H1 (cell line): Measurements from ENCODE around the gene UXT. TPM values are rescaled to one million over a fixed set of nuclear protein-coding genes. Genes with fewer than 3 reads are reported as not detected.

Source experiments
- CTCF ChIA-PET: fragments of 300-600 bp; sonication (Branson Sonifier 250); formaldehyde crosslinking; loops from one replicate; lab custom pipeline; 2021; ENCODE audit not compliant: partially characterized antibody; lab: Charles Lee
- POLR2A ChIA-PET: fragments of 300-600 bp; sonication (Branson Sonifier 250); formaldehyde crosslinking; loops from one replicate; lab custom pipeline; 2021; ENCODE audit warnings: inconsistent platforms; ENCODE audit not compliant: partially characterized antibody; lab: Charles Lee
- DNase-seq, 2 experiments: peaks; one replicate each; pipeline versions ENCODE4 v3.0.0 to v3.0.0-alpha.2; 2010 to 2022; ENCODE audit warnings: low spot score in 2 of 2, low read depth in 1 of 2, mixed read lengths in 1 of 2
- FAIRE-seq: peaks from 2 replicates; lab custom pipeline; 2011; peaks lifted over from hg19 to GRCh38; lab: Jason Lieb, UNC
- H2AFZ ChIP-seq: 2 replicates; pipeline ENCODE4 v1.8.1; 2012; ENCODE audit warnings: low read length, inconsistent platforms
- H2AK5ac ChIP-seq: 2 replicates; pipeline ENCODE4 v1.6.1; 2013; ENCODE audit warnings: low read depth, low read length
- H2BK120ac ChIP-seq: replicated peaks from 2 replicates; pipeline ENCODE3; 2013; ENCODE audit warnings: low read depth, low read length, inconsistent platforms
- H2BK12ac ChIP-seq: 2 replicates; pipeline ENCODE4 v1.6.1; 2013; ENCODE audit warnings: low read depth, low read length
- H2BK15ac ChIP-seq: 2 replicates; pipeline ENCODE4 v1.6.1; 2013; ENCODE audit warnings: low read length
- H2BK20ac ChIP-seq: 2 replicates; pipeline ENCODE4 v1.6.1; 2013; ENCODE audit warnings: low read length
- H2BK5ac ChIP-seq: 2 replicates; pipeline ENCODE4 v1.6.1; 2013; ENCODE audit warnings: low read depth, low read length
- H3K14ac ChIP-seq: 2 replicates; pipeline ENCODE4 v1.6.1; 2013; ENCODE audit warnings: inconsistent platforms; ENCODE audit not compliant: insufficient read length
- H3K18ac ChIP-seq: 2 replicates; pipeline ENCODE4 v1.6.1; 2013; ENCODE audit warnings: low read length; ENCODE audit errors: extremely low read depth
- H3K23ac ChIP-seq: 2 replicates; pipeline ENCODE4 v1.6.1; 2013; ENCODE audit warnings: inconsistent platforms; ENCODE audit not compliant: insufficient read length
- H3K23me2 ChIP-seq: 2 replicates; pipeline ENCODE4 v1.6.1; 2013; ENCODE audit warnings: low read depth, low read length
- H3K27ac ChIP-seq: 2 replicates; pipeline ENCODE4 v1.6.1; 2011; ENCODE audit warnings: low read depth, low read length, inconsistent platforms
- H3K27me3 ChIP-seq, 4 experiments: replicated peaks in 1 of 4; 1 replicate in 1 of 4; 2 replicates in 3 of 4; pipeline versions ENCODE4 v1.6.1 to v1.8.1; 2011 to 2013; ENCODE audit warnings: low read length in 3 of 4, mild to moderate bottlenecking in 3 of 4, inconsistent platforms in 2 of 4, mixed read lengths in 2 of 4, moderate library complexity in 1 of 4; ENCODE audit not compliant: control insufficient read depth in 3 of 4, insufficient read depth in 3 of 4; ENCODE audit errors: extremely low read depth in 1 of 4
- H3K36me3 ChIP-seq, 4 experiments: 2 replicates each; pipeline versions ENCODE4 v1.6.1 to v1.8.1; 2011 to 2013; ENCODE audit warnings: mild to moderate bottlenecking in 4 of 4, low read length in 3 of 4, moderate library complexity in 2 of 4, control low read depth in 1 of 4, inconsistent platforms in 1 of 4; ENCODE audit not compliant: insufficient read depth in 4 of 4, control insufficient read depth in 2 of 4
- H3K4ac ChIP-seq: replicated peaks from 2 replicates; pipeline ENCODE3; 2013; ENCODE audit warnings: low read length, low read depth, mixed read lengths, inconsistent platforms; ENCODE audit not compliant: insufficient read length
- H3K4me1 ChIP-seq, 4 experiments: replicated peaks in 1 of 4; 1 replicate in 1 of 4; 2 replicates in 3 of 4; pipeline versions ENCODE4 v1.6.1 to v1.8.1; 2011 to 2013; ENCODE audit warnings: low read length in 3 of 4, inconsistent platforms in 2 of 4, mixed read lengths in 1 of 4; ENCODE audit not compliant: insufficient read depth in 4 of 4, control insufficient read depth in 3 of 4
- H3K4me2 ChIP-seq, 2 experiments: 2 replicates each; pipeline versions ENCODE4 v1.6.1 to v1.8.1; 2011 to 2013; ENCODE audit warnings: low read depth in 2 of 2, low read length in 2 of 2, control low read depth in 1 of 2, inconsistent platforms in 1 of 2, mild to moderate bottlenecking in 1 of 2; ENCODE audit not compliant: insufficient read depth in 1 of 2
- H3K4me3 ChIP-seq, 4 experiments: fragments of 200-600, 300-600 bp in 1 of 4; sonication (generic), shearing (Covaris generic), sonication (Bioruptor Twin) in 1 of 4; 2 replicates each; pipeline versions ENCODE4 v1.5.1 to v1.8.1; 2011 to 2016; ENCODE audit warnings: low read length in 4 of 4, low read depth in 3 of 4, control low read depth in 2 of 4, inconsistent platforms in 2 of 4, mild to moderate bottlenecking in 2 of 4, mixed read lengths in 1 of 4, moderate library complexity in 1 of 4; ENCODE audit not compliant: insufficient read depth in 2 of 4; ENCODE audit errors: extremely low read depth in 1 of 4
- H3K56ac ChIP-seq: replicated peaks from 2 replicates; pipeline ENCODE3; 2013; ENCODE audit warnings: low read depth, mild to moderate bottlenecking, mixed read lengths, low read length, inconsistent platforms; ENCODE audit not compliant: insufficient read length
- H3K79me1 ChIP-seq: 2 replicates; pipeline ENCODE4 v1.6.1; 2013; ENCODE audit warnings: low read depth, low read length, control low read depth
- H3K79me2 ChIP-seq, 2 experiments: 2 replicates each; pipeline versions ENCODE4 v1.6.1 to v1.8.1; 2012 to 2013; ENCODE audit warnings: low read length in 2 of 2, mild to moderate bottlenecking in 2 of 2, inconsistent platforms in 1 of 2; ENCODE audit not compliant: insufficient read depth in 2 of 2, control insufficient read depth in 1 of 2
- H3K9ac ChIP-seq, 4 experiments: replicated peaks in 1 of 4; 1 replicate in 1 of 4; 2 replicates in 3 of 4; pipeline versions ENCODE4 v1.6.1 to v1.8.1; 2011 to 2013; ENCODE audit warnings: low read depth in 3 of 4, low read length in 3 of 4, control low read depth in 2 of 4, mild to moderate bottlenecking in 2 of 4, moderate library complexity in 2 of 4, inconsistent platforms in 1 of 4; ENCODE audit errors: extremely low read depth in 1 of 4
- H3K9me3 ChIP-seq, 2 experiments: 2 replicates each; pipeline versions ENCODE4 v1.6.1 to v1.8.1; 2012 to 2013; ENCODE audit warnings: mild to moderate bottlenecking in 2 of 2, moderate library complexity in 2 of 2, control low read depth in 1 of 2, inconsistent platforms in 1 of 2, low read depth in 1 of 2, low read length in 1 of 2, mixed read lengths in 1 of 2; ENCODE audit not compliant: insufficient read depth in 2 of 2
- H4K20me1 ChIP-seq, 2 experiments: replicated peaks in 1 of 2; 2 replicates each; pipeline versions ENCODE3 to v1.8.1; 2011 to 2013; ENCODE audit warnings: inconsistent platforms in 2 of 2, low read length in 2 of 2, mild to moderate bottlenecking in 1 of 2; ENCODE audit not compliant: insufficient read depth in 2 of 2, control insufficient read depth in 1 of 2
- H4K5ac ChIP-seq: 2 replicates; pipeline ENCODE4 v1.6.1; 2013; ENCODE audit warnings: low read length, low read depth, mixed read lengths, inconsistent platforms; ENCODE audit not compliant: insufficient read length
- H4K8ac ChIP-seq: 2 replicates; pipeline ENCODE4 v1.8.0; 2013; ENCODE audit warnings: mild to moderate bottlenecking, moderate library complexity, low read length, inconsistent platforms; ENCODE audit not compliant: insufficient read depth; ENCODE audit errors: extremely low read depth
- H4K91ac ChIP-seq: replicated peaks from 2 replicates; pipeline ENCODE3; 2013; ENCODE audit warnings: low read length, mixed read lengths, inconsistent platforms; ENCODE audit not compliant: insufficient read length
- BRCA1 ChIP-seq: IDR thresholded peaks from 2 replicates; pipeline ENCODE4 v1.6.1; 2012; ENCODE audit warnings: low read depth, low read length, improper control_type of control experiment
- E2F6 ChIP-seq: IDR thresholded peaks from 2 replicates; pipeline ENCODE4 v1.6.1; 2012; ENCODE audit warnings: inconsistent platforms
- HDAC6 ChIP-seq: IDR thresholded peaks from one replicate; pipeline ENCODE4 v1.7.1; 2012; ENCODE audit warnings: low read depth, mild to moderate bottlenecking, inconsistent platforms, low read length, moderate library complexity
- JUN ChIP-seq: IDR thresholded peaks from 2 replicates; pipeline ENCODE4 v1.6.1; 2011; ENCODE audit warnings: low read depth, mild to moderate bottlenecking, improper control_type of control experiment, low read length
- PHF8 ChIP-seq: fragments of 200-600 bp; sonication (generic); conservative IDR thresholded peaks from 2 replicates; pipeline ENCODE4 v1.7.1; 2012; ENCODE audit warnings: low read depth, mild to moderate bottlenecking, inconsistent platforms, low read length, moderate library complexity
- RNF2 ChIP-seq: fragments of 200-900, 300-1000 bp; sonication (generic); IDR thresholded peaks from 2 replicates; pipeline ENCODE4 v1.7.1; 2016; ENCODE audit warnings: borderline replicate concordance, low read depth, mild to moderate bottlenecking, antibody characterized with exemption, low read length; ENCODE audit not compliant: poor library complexity, severe bottlenecking; ENCODE audit errors: missing control alignments
- SP1 ChIP-seq: IDR thresholded peaks from 2 replicates; pipeline ENCODE4 v1.6.1; 2011; ENCODE audit warnings: low read depth, low read length
- SP4 ChIP-seq: IDR thresholded peaks from 2 replicates; pipeline ENCODE4 v1.6.1; 2012; ENCODE audit warnings: low read length, inconsistent platforms
- TEAD4 ChIP-seq: IDR thresholded peaks from 2 replicates; pipeline ENCODE4 v1.6.1; 2012; ENCODE audit warnings: low read depth, low read length, inconsistent platforms, mixed read lengths
- USF2 ChIP-seq: IDR thresholded peaks from 2 replicates; pipeline ENCODE4 v1.6.1; 2011; ENCODE audit warnings: low read length, improper control_type of control experiment
- WGBS, 2 experiments: shearing (Covaris generic) in 1 of 2; methylation state at CpG; one replicate each; pipeline versions ENCODE4 v1.1.6 to v1.1.7; 2013 to 2015; ENCODE audit warnings: low lambda C conversion rate in 2 of 2, mixed read lengths in 2 of 2, inconsistent platforms in 1 of 2, low coverage in 1 of 2, missing lambda C conversion rate in 1 of 2; ENCODE audit not compliant: insufficient replicate concordance in 2 of 2, insufficient coverage in 1 of 2, insufficient read length in 1 of 2; ENCODE audit errors: extremely low coverage in 1 of 2, missing lambda C conversion rate in 1 of 2; 5-methylcytosine and 5-hydroxymethylcytosine counted together
- polyA plus RNA-seq, 7 experiments: library from polyadenylated mRNA; depleted of rRNA in 3 of 7; stranded (reverse) in 5 of 7; unstranded in 2 of 7; fragments of >200 nt in 5 of 7; fragments of 200-250 nt in 2 of 7; gene quantifications; 1 replicate in 5 of 7; 2 replicates in 1 of 7; 4 replicates in 1 of 7; pipeline versions ENCODE4 v1.2.1 to v1.2.3, GENCODE V29; 2011 to 2013; ENCODE audit warnings: missing spikeins in 2 of 7, mixed read lengths in 2 of 7
- total RNA-seq: library from RNA; stranded (reverse); fragmentation: NEBNext Ultra II Directional; extraction: Animal tissue kit (Norgen Biotek cat#: 25700); gene quantifications from 2 replicates; pipeline ENCODE4 v1.2.1, GENCODE V29; 2021

Gene UXT
- total and polyA plus RNA-seq, 2 of the 8 experiments (the other 6 are each of a cell fraction or from before 2014, with no cell fraction given) = 69.4 to 116 TPM

- Histone ChIP-seq H3K14ac (no peak overlapping the region), H2AK5ac (no peak overlapping the region), H2BK120ac (no peak overlapping the region), H2BK5ac (no peak overlapping the region), H3K23me2 (no peaks in the 10 kb centered on the region), H3K23ac (no peak overlapping the region), H3K27ac (no peak overlapping the region), H3K36me3 (no peaks in the 10 kb centered on the region), H3K27me3 (no peaks in the 10 kb centered on the region), H3K9me3 (no peaks in the 10 kb centered on the region), H3K9ac (no peak overlapping the region), H2BK15ac (no peak overlapping the region), H3K4me1 (no peaks in the 10 kb centered on the region), H3K4me2 (no peak overlapping the region), H2AFZ (no peak overlapping the region), H3K79me2 (no peaks in the 10 kb centered on the region), H2BK12ac (no peak overlapping the region), H3K18ac (no peak overlapping the region), H3K56ac (no peak overlapping the region), H4K8ac (no peak overlapping the region), H3K4me3 (no peak overlapping the region), H2BK20ac (no peak overlapping the region), H3K79me1 (no peaks in the 10 kb centered on the region), H3K4ac (no peak overlapping the region), H4K91ac (no peak overlapping the region), H4K5ac (no peak overlapping the region), H4K20me1 (no peaks in the 10 kb centered on the region)
- FAIRE-seq = no peak
- TF ChIP-seq SP4 (no peak), JUN (no peak), PHF8 (no peak), SP1 (no peak), USF2 (no peak), E2F6 (no peak), BRCA1 (no peak), HDAC6 (no peak), RNF2 (no peak), TEAD4 (no peak)
- no peak for DNase-seq
- CTCF ChIA-PET = interaction anchor here (1.5 kb wide), 1 partner anchor 63 kb away, joined by 4 read pairs; no protein-coding TSS in a partner anchor
- WGBS, 2 experiments = 79% methylated on average over 6 of the region's 7 CpGs; no CpG with 5 or more reads in 1 of the 2 experiments
- POLR2A ChIA-PET = no interaction called here
These were observed 48.2 kb upstream of the UXT start for GRCh38 chrX:47707031-47707780.
